ENCODE measurements around the gene YJEFN3. TPM values are rescaled to one million over a fixed set of nuclear protein-coding genes. Genes with fewer than 3 reads are reported as not detected.

The YJEFN3 gene
- total and polyA plus RNA-seq, 10 of the 15 experiments (the other 5 are each of a cell fraction or from before 2014, with no cell fraction given), result 0.05 to 6.9 (median 3.5) TPM

DNA sequence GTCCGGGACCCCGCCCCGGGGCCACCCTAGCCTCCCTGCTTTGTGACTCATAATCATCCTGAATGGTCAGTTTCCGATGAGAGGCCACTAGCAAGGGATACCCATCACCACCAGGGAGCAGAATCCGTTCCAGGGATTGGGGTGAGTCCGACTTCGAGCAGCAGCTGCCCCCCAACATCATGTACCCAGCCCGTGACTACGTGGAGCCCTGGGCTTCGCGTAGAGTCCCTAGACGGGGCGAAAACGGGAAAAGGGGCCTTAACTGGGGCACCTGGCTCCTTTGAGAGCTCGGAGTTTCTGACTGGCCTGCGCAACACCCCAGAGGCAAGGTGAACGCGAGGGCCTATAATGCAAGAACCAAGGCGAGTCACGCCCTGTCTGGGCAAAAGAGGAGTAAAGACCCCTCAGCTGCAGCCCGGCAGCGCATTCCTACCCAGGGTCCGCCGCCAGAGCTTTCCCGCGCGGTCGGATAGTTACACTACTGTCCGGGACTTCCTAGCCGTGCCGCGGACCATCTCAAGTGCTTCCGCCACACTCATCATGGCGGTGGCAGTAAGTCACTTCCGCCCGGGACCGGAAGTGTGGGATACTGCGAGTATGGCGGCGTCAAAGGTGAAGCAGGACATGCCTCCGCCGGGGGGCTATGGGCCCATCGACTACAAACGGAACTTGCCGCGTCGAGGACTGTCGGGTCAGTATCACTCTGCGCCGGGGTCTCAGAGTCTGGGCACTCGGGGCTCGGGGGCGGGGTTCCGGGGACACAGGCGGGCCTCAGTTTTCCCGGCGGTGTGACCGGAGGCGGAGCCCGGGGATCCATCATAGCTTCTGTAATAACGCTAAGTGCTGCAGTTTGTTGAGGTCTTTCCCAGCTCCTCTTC lies 12.8 kb upstream of the YJEFN3 start, which contains the start of gene NDUFA13 (continued):
- TF ChIP-seq, protein P1, sequence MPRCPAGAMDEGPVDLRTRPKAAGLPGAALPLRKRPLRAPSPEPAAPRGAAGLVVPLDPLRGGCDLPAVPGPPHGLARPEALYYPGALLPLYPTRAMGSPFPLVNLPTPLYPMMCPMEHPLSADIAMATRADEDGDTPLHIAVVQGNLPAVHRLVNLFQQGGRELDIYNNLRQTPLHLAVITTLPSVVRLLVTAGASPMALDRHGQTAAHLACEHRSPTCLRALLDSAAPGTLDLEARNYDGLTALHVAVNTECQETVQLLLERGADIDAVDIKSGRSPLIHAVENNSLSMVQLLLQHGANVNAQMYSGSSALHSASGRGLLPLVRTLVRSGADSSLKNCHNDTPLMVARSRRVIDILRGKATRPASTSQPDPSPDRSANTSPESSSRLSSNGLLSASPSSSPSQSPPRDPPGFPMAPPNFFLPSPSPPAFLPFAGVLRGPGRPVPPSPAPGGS (IDR thresholded peaks at IDR 0.05; ENCODE audit: borderline replicate concordance, insufficient read depth, low read depth, low read length, poor library complexity, severe bottlenecking), result no peak
- TF ChIP-seq NRF1 (conservative IDR thresholded peaks at IDR 0.05; ENCODE audit: low read depth, low read length), result no peak
- TF ChIP-seq NR2C2 (IDR thresholded peaks at IDR 0.05; ENCODE audit: borderline replicate concordance, control insufficient read depth, insufficient read length, low read depth), result no peak
- TF ChIP-seq ZNF217 (IDR thresholded peaks at IDR 0.05), result no peak
- TF ChIP-seq NFIC (IDR thresholded peaks at IDR 0.05; ENCODE audit: low read depth, low read length), result no peak
- TF ChIP-seq ZBED1 (IDR thresholded peaks at IDR 0.05; ENCODE audit: borderline replicate concordance), result no peak
- no peak for TF ChIP-seq TBL1XR1 (IDR thresholded peaks at IDR 0.05; ENCODE audit: low read depth, low read length)
- TF ChIP-seq BHLHE40 (IDR thresholded peaks at IDR 0.05; ENCODE audit: borderline replicate concordance in 1 of 2, low read depth in 2 of 2, low read length in 1 of 2), result peak in 1 of 2 experiments; percentile 69; a peak in 2 of 4 replicates
- TF ChIP-seq CREB1 (IDR thresholded peaks at IDR 0.05; ENCODE audit: low read depth), result peak; percentile 91
- TF ChIP-seq NFYA (IDR thresholded peaks at IDR 0.05; ENCODE audit: borderline replicate concordance, low read depth, low read length), result no peak
- no peak for TF ChIP-seq EZH2 (IDR thresholded peaks at IDR 0.05; ENCODE audit: borderline replicate concordance, control insufficient read depth, low read depth, low read length)
- no peak for TF ChIP-seq BRCA1 (IDR thresholded peaks at IDR 0.05; ENCODE audit: low read depth, low read length)
- TF ChIP-seq ZZZ3 (IDR thresholded peaks at IDR 0.05; ENCODE audit: control insufficient read depth, insufficient read length, low read depth), result no peak
- TF ChIP-seq, protein P2, sequence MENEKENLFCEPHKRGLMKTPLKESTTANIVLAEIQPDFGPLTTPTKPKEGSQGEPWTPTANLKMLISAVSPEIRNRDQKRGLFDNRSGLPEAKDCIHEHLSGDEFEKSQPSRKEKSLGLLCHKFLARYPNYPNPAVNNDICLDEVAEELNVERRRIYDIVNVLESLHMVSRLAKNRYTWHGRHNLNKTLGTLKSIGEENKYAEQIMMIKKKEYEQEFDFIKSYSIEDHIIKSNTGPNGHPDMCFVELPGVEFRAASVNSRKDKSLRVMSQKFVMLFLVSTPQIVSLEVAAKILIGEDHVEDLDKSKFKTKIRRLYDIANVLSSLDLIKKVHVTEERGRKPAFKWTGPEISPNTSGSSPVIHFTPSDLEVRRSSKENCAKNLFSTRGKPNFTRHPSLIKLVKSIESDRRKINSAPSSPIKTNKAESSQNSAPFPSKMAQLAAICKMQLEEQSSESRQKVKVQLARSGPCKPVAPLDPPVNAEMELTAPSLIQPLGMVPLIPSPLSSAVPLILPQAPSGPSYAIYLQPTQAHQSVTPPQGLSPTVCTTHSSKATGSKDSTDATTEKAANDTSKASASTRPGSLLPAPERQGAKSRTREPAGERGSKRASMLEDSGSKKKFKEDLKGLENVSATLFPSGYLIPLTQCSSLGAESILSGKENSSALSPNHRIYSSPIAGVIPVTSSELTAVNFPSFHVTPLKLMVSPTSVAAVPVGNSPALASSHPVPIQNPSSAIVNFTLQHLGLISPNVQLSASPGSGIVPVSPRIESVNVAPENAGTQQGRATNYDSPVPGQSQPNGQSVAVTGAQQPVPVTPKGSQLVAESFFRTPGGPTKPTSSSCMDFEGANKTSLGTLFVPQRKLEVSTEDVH (IDR thresholded peaks at IDR 0.05; ENCODE audit: low read depth, partially characterized antibody), result peak; percentile 90
- TF ChIP-seq, protein P3, sequence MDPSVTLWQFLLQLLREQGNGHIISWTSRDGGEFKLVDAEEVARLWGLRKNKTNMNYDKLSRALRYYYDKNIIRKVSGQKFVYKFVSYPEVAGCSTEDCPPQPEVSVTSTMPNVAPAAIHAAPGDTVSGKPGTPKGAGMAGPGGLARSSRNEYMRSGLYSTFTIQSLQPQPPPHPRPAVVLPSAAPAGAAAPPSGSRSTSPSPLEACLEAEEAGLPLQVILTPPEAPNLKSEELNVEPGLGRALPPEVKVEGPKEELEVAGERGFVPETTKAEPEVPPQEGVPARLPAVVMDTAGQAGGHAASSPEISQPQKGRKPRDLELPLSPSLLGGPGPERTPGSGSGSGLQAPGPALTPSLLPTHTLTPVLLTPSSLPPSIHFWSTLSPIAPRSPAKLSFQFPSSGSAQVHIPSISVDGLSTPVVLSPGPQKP (IDR thresholded peaks at IDR 0.05; ENCODE audit: low read depth, low read length), result peak; percentile 97
- TF ChIP-seq IRF4 (IDR thresholded peaks at IDR 0.05; ENCODE audit: low read depth, low read length), result 0 out of 2 replicates have a peak, but pooled peaks have one; percentile 21
- TF ChIP-seq, protein P4, sequence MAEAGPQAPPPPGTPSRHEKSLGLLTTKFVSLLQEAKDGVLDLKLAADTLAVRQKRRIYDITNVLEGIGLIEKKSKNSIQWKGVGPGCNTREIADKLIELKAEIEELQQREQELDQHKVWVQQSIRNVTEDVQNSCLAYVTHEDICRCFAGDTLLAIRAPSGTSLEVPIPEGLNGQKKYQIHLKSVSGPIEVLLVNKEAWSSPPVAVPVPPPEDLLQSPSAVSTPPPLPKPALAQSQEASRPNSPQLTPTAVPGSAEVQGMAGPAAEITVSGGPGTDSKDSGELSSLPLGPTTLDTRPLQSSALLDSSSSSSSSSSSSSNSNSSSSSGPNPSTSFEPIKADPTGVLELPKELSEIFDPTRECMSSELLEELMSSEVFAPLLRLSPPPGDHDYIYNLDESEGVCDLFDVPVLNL (IDR thresholded peaks at IDR 0.05; ENCODE audit: low read depth, low read length), result no peak
- TF ChIP-seq HDGF (IDR thresholded peaks at IDR 0.05), result no peak
- peak; percentile 65; the same call in 1 of the 2 replicates for TF ChIP-seq LARP7 (IDR thresholded peaks at IDR 0.05)

All from GM12878 (cell line).